NCI-H345 treated with DMSO at 0.1 percent for 48 hours (cell line): Measurements from ENCODE around the gene SCG2.

ENCODE experiments used
- DNase-seq: peaks from one replicate; lab custom pipeline; 2025; ENCODE audit not compliant: unreplicated experiment; lab: John Stamatoyannopoulos, UW

SCG2 gene

GRCh38 chr2:223578846-223579245 is 23.3 kb downstream of the SCG2 start:
- DNase-seq = no peak

GRCh38 chr2:223576873-223577272 is 25.3 kb downstream of the SCG2 start:
- DNase-seq = no peak

- no peak for DNase-seq
These were observed 31.4 kb downstream of the SCG2 start for GRCh38 chr2:223570784-223571183.

- no peak for DNase-seq
These were observed 35.8 kb downstream of the SCG2 start for GRCh38 chr2:223566396-223566795.

- DNase-seq = peak; percentile 74
These were observed 38.7 kb downstream of the SCG2 start for GRCh38 chr2:223563462-223563861.

GRCh38 chr2:223562078-223562477 is 40.1 kb downstream of the SCG2 start:
- no peak for DNase-seq

GRCh38 chr2:223560749-223561435 is 41.3 kb downstream of the SCG2 start:
- DNase-seq = peak; percentile 70

- no peak for DNase-seq
These were observed 43.2 kb downstream of the SCG2 start for GRCh38 chr2:223558970-223559369.

- DNase-seq = no peak
These were observed 47.2 kb downstream of the SCG2 start for GRCh38 chr2:223554923-223555322.

- DNase-seq = no peak
These were observed 52.9 kb downstream of the SCG2 start for GRCh38 chr2:223549215-223549614.

- DNase-seq = no peak
These were observed 54.0 kb downstream of the SCG2 start for GRCh38 chr2:223548194-223548593.
